ENCODE measurements around the gene KIF5B. TPM values are rescaled to one million over a fixed set of nuclear protein-coding genes. Genes with fewer than 3 reads are reported as not detected.

Gene KIF5B
- total and polyA plus RNA-seq, 2 donors (not counting 3 experiments of a cell fraction or from before 2014, with no cell fraction given): 24.7 to 159 TPM

- H3K27ac ChIP-seq (ENCODE audit: insufficient read depth, low read depth, low read length): no peak overlapping the region
- no peak overlapping the region for H3K4me3 ChIP-seq (replicated peaks in 1 of 3; ENCODE audit: insufficient read depth in 1 of 3, low read depth in 1 of 3, low read length in 3 of 3)
- no peaks in the 10 kb centered on the region for H3K4me1 ChIP-seq (ENCODE audit: control insufficient read depth, extremely low read depth, insufficient read depth, low read length)
- no peak overlapping the region for H2AFZ ChIP-seq (ENCODE audit: low read depth, low read length)
- no peaks in the 10 kb centered on the region for H3K27me3 ChIP-seq (ENCODE audit: control insufficient read depth in 2 of 2, insufficient read depth in 2 of 2, low read length in 2 of 2)
- peaks cover 37% of the 10 kb centered on the region for H3K79me2 ChIP-seq (ENCODE audit: control insufficient read depth, insufficient read depth, low read length)
- BruUV-seq (replicated peaks): no TSS peak
- no peaks in the 10 kb centered on the region for H3K9me3 ChIP-seq (replicated peaks; ENCODE audit: control insufficient read depth, insufficient read depth, low read length)
- ChIA-PET CTCF (no interaction called here), POLR2A (no interaction called here)
- intact Hi-C loops (cut with micrococcal nuclease): no loop called here
- H4K20me1 ChIP-seq (replicated peaks; ENCODE audit: control insufficient read depth, extremely low read depth, insufficient read depth, low read length): peaks cover 4% of the 10 kb centered on the region
- no peak overlapping the region for H3K9ac ChIP-seq (replicated peaks; ENCODE audit: extremely low read depth, insufficient read depth, low read length)
- no peaks in the 10 kb centered on the region for H3K9me1 ChIP-seq (replicated peaks; ENCODE audit: control insufficient read depth, extremely low read depth, insufficient read depth, low read length)
- DNase-seq (ENCODE audit: low read depth, low spot score) (no peak), FAIRE-seq (no peak)
- TF ChIP-seq POLR2AphosphoS5 (IDR thresholded peaks at IDR 0.05; ENCODE audit: insufficient read depth, low read depth, low read length) (no peak), EZH2 (IDR thresholded peaks at IDR 0.05; ENCODE audit: borderline replicate concordance, low read depth, low read length, severe bottlenecking) (no peak), FOS (IDR thresholded peaks at IDR 0.05; ENCODE audit: borderline replicate concordance, insufficient read depth, low read length) (no peak), MAX (IDR thresholded peaks at IDR 0.05; ENCODE audit: insufficient read depth, insufficient read length) (no peak), POLR2A (IDR thresholded peaks at IDR 0.05; ENCODE audit: low read depth, low read length) (no peak), MYC (IDR thresholded peaks at IDR 0.05; ENCODE audit: low read depth, low read length) (no peak), JUN (IDR thresholded peaks at IDR 0.05; ENCODE audit: borderline replicate concordance, insufficient read depth, insufficient read length, low read depth) (no peak), GATA2 (IDR thresholded peaks at IDR 0.05; ENCODE audit: insufficient read depth, insufficient read length, low read depth, low read length) (no peak), CTCF (IDR thresholded peaks at IDR 0.05; ENCODE audit: extremely low read depth in 1 of 2, insufficient read depth in 1 of 2, low read depth in 1 of 2, low read length in 2 of 2) (no peak)
- dilution Hi-C loops (cut with MboI; ENCODE audit: extremely low pct_ligation_motif_present, low sequenced_read_pairs): no loop called here
- no peak overlapping the region for H3K4me2 ChIP-seq (ENCODE audit: insufficient read depth, low read length)
- peaks cover 22 to 61% of the 10 kb centered on the region in 2 experiments for H3K36me3 ChIP-seq (ENCODE audit: control insufficient read depth in 2 of 2, extremely low read depth in 1 of 2, insufficient read depth in 2 of 2, low read length in 2 of 2)
Measured at GRCh38 chr10:32031920-32032319, 24.3 kb downstream of the KIF5B start.
